Esophagus squamous epithelium (tissue), 4 donors: Measurements from ENCODE around the gene CSTPP1.
"Not testable (repeated sequence)": the region's sequence is repeated elsewhere in the genome, so short reads cannot be mapped to it uniquely, and the experiment has no call there.

Source experiments
- POLR2A ChIP-seq, 4 donors: fragments of 450-650 bp; IDR thresholded peaks; one replicate each; pipeline ENCODE4 v1.6.1; 2017; ENCODE audit warnings: antibody characterized with exemption in 4 of 4, mild to moderate bottlenecking in 4 of 4, moderate library complexity in 3 of 4
- TF ChIP-seq, protein P1 (sequence below), 6 experiments: fragments of 450-650 bp in 4 of 6; fragments of 200-600 bp in 2 of 6; sonication (generic) in 2 of 6; IDR thresholded peaks; one replicate each; pipeline ENCODE4 v1.5.1; 2016 to 2019; ENCODE audit warnings: antibody characterized with exemption in 6 of 6, mild to moderate bottlenecking in 4 of 6, moderate library complexity in 4 of 6

- TF ChIP-seq, protein P1, sequence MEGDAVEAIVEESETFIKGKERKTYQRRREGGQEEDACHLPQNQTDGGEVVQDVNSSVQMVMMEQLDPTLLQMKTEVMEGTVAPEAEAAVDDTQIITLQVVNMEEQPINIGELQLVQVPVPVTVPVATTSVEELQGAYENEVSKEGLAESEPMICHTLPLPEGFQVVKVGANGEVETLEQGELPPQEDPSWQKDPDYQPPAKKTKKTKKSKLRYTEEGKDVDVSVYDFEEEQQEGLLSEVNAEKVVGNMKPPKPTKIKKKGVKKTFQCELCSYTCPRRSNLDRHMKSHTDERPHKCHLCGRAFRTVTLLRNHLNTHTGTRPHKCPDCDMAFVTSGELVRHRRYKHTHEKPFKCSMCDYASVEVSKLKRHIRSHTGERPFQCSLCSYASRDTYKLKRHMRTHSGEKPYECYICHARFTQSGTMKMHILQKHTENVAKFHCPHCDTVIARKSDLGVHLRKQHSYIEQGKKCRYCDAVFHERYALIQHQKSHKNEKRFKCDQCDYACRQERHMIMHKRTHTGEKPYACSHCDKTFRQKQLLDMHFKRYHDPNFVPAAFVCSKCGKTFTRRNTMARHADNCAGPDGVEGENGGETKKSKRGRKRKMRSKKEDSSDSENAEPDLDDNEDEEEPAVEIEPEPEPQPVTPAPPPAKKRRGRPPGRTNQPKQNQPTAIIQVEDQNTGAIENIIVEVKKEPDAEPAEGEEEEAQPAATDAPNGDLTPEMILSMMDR (IDR thresholded peaks at IDR 0.05), result not testable (repeated sequence)
- TF ChIP-seq POLR2A (IDR thresholded peaks at IDR 0.05), result not testable (repeated sequence)
Observed at GRCh38 chr11:47198161-47198560, 261.6 kb downstream of the CSTPP1 start.
